Stimulated activated CD8-positive, alpha-beta memory T cell treated with anti-CD3 and anti-CD28 coated beads, Interleukin-12 subunit alpha, Interleukin-12 subunit beta, amount 100 ng/mL, for 4 hours (primary cell): ENCODE measurements around the gene SEBOX.

Source experiments
- DNase-seq: peaks from one replicate; pipeline ENCODE4 v3.0.0-alpha.2; 2020; ENCODE audit warnings: low read depth

The SEBOX gene, protein sequence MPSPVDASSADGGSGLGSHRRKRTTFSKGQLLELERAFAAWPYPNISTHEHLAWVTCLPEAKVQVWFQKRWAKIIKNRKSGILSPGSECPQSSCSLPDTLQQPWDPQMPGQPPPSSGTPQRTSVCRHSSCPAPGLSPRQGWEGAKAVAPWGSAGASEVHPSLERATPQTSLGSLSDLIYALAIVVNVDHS

GRCh38 chr17:28364665-28365363 is at the start of gene SEBOX:
TSS of gene SEBOX (minus strand) at chr17:28365199. CDS start at chr17:28365151, 48 bp downstream.
- no peak for DNase-seq

DNA sequence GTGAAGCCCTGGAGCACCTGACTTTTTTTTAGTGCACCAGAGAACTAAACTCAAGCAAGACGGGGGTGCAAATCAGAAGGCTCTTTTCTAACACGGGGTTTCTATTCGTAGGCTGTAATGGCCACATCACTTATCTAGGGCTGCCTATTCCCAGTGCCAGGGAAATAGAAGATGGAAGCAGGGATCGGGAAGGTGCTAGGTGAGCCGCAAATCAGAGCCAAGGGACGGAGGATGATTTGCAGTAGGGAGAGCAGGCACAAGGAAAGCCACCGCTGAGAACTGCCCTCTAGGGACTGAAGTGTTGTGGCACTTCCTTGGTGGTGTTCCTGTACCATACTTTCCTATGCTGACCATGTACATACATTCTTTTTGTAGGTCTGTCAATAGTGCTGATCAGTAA is 48.8 kb upstream of the SEBOX start:
- DNase-seq = no peak

DNA sequence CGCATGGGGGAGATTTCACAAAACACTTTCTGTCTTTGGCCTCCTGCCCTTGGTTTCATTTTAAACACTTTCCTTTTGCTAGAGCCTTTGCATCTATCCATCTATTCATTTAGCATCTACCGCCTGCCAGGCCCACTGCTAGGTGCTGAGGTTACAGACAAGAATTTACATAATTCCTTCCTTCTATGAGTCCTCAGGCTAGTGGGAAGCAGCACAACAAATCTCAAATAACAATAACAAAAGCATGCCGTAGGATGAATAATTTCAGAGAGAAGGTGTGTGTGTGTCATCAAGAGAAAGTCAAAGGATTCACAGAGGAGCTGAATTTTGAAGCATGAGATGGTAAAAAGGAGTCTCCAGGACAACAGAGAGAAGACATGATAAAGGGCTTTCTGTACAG is 47.1 kb upstream of the SEBOX start:
- no peak for DNase-seq

GRCh38 chr17:28407974-28408306 is 42.9 kb upstream of the SEBOX start:
- DNase-seq = no peak

DNA sequence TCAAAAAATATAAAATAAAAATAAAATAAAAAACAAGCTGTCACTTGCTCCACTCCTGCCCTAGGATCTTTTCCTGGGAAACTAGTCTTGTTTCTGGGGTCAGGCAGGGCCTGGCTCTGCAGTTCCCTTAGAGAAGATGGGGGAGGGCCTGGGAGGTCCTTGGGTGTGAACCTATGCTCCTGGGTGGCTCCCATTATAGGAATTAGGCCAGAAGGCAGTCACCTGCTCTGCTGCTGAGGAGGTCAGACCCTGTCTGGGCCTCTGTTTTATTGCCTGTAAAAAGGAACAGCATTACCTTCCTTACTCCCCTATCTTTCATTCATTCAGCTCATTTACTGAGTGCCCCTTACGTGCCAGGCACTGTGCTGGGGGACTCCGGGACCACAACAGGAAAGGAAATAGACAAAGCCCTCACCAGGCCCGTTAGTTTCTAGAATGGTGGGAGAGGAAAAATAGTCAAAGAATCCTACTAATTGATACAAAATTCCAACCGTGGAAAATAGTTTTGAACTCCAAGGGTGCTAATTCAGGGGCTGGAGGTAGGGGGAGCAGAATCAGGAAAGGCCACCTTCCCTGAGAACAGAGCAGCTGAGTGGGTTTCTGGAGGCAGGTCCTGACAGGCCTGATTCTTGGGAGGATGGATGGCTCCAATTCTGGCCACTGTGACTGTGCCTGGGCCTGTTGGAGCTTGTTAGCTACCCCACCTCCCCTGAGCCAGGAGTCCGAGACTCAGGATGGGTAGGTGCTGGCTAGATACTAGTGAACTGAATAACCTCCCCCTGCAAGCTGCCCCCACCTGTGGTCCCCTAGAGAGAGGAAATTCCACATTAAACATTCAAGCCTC is 42.4 kb upstream of the SEBOX start:
- no peak for DNase-seq

- no peak for DNase-seq
These were observed 41.4 kb upstream of the SEBOX start for GRCh38 chr17:28406473-28406814.

GRCh38 chr17:28405632-28406472 is 40.9 kb upstream of the SEBOX start, which contains the start of gene SLC46A1:
TSS of gene SLC46A1 (minus strand) at chr17:28406212. CDS start at chr17:28406114, 98 bp downstream.
- DNase-seq = peak; percentile 29

DNA sequence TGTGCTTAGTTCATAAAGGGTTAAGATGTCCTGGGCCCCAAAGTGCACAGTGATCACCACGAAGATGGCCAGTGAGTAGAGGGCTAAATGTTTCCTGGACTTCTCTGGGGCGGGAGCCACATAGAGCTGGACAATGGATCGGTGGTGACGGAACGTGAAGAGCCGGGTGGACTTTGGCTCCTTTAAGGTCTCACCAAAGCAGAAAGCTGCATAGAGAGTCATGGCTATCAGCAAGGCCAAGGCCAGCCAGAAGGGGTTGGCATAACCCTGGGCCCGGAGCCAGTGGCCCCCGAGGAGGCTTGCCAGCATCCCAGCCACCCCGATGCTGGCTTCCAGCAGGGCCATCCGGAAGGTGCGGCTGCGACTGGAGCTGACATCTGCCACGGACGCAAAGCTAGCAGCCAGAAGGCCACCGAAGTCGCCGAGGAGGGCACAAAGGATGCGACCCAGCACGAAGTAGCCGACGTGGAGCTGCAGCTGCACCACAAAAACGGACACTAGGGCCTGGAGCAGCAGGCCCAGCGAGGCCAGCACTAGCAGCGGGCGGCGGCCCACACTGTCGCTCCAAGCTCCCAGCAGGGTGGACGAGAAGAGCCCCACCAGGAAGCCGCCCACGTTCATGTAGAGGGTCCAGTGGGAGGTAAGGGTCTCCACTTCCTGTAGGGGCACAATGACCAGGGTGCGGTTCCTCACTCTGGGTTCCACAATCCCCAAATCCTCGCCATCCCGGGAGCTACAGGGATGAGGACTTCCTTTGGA is 40.0 kb upstream of the SEBOX start:
- no peak for DNase-seq

DNA sequence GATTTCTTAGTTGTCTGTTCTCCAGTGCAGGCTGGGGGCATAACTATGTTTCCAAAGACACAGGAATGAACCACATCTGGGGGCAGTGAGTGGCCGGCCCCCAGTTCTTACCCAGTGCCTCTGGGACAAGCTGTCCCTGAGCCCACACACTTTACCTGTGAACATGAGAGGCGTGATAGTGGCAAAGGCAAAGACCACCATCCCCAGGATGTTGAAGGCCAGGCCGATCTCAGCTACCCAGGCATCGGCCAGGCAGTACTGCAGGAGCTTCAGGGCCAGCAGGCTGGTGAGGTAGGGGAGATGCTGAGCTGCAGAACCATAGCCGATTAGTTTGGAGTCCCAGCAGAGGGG is 39.4 kb upstream of the SEBOX start:
- no peak for DNase-seq

- DNase-seq = no peak
These were observed 39.0 kb upstream of the SEBOX start for GRCh38 chr17:28404007-28404406.

GRCh38 chr17:28402844-28403243 is 37.8 kb upstream of the SEBOX start:
- no peak for DNase-seq

- no peak for DNase-seq
These were observed 37.2 kb upstream of the SEBOX start for GRCh38 chr17:28402224-28402630.

DNA sequence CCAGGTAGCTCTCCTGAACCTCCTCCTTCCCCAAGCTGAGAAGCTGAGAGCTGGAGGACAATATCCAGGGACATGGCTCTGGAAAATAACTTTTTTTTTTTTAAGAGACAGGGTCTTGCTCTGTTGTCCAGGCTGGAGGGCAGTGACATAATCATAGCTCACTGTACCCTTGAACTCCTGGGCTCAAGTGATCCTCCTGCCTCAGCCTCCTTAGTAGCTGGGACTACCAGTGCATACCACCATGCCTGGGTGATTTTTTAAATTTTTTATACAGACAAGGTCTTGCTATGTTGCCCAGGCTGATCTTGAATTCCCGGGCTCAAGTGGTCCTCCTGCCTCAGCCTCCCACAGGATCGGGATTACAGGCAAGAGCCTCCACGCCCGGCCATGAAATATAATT is 34.8 kb upstream of the SEBOX start:
- DNase-seq = no peak

GRCh38 chr17:28398280-28398981 is 33.4 kb upstream of the SEBOX start:
- no peak for DNase-seq

DNA sequence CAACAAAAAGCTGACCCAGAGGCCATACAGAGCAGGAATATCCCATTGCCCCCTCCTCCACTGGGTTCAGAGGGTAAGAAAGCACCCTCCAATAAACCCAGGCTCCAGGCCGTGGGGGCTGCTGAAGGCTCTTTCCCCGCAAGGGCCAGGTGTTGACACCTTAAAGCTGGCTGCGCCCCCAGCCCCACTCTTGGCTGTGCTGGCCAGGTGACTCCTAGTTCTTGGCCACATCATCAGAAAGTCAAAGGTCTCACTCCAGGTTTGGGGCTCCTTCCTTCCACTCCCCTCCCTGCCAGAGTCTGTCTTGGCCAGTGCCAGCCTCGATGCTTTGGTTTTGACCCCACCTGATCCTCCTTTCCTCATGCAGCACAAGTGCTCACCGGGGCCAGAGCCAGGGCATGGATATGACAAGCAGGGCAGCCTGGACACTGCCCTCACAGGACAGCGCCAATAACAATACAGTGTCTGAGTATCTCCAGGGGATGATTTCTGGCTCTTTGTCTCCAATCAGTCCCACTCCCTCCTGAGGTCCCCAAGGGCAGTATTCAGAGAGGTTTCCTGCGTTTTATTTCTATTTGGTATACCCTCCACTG is 32.8 kb upstream of the SEBOX start:
- DNase-seq = no peak

DNA sequence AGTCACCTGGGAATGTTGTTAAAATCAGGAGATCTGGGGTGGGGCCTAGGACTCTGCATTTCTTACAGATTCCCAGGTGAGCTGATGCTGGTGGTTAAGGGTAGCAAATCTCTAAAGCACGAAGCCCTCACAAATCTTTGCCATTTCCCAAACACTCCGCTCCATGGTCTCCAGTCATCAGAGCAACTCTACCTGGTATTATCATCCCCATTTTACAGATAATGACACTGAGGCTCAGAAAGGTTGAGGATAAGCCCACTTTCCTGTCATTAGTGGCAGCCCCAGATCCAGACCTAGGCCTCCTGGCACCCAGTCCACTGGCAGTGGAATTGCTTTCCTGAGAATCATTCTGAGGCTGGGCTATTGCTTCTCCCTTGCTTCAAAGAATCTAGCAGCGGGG is 32.3 kb upstream of the SEBOX start:
- DNase-seq = no peak

DNA sequence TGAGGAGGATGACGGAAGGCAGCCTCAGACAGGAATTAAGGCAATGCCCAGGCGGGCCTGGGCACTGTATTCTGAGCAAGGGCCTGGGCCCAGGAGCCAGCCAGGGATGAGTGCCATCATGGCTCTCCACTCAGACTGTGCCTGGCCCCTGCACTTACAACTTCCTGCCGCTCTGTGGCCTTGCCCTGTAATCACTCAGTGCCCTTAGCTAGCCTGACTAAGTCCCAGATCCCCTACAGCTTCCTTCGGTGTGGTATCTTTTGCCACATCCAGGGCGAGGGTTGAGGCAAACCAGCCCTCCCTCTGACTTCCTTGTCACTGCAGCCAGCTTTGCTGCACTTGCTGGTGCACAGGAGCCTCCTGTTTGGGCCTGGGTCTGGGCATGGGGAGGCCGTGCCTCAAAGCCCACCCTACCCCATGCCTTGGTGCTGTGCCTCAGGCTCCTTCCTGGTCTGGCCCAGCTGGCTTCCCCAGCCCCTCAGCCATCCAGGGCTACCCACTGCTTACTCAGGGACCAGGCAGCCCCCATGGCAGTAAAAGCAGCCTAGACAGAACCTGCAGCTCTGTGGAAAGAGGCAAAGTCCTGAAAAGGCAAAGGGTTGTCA is 31.7 kb upstream of the SEBOX start:
- DNase-seq = no peak

- no peak for DNase-seq
These were observed 31.0 kb upstream of the SEBOX start for GRCh38 chr17:28395968-28396367.

DNA sequence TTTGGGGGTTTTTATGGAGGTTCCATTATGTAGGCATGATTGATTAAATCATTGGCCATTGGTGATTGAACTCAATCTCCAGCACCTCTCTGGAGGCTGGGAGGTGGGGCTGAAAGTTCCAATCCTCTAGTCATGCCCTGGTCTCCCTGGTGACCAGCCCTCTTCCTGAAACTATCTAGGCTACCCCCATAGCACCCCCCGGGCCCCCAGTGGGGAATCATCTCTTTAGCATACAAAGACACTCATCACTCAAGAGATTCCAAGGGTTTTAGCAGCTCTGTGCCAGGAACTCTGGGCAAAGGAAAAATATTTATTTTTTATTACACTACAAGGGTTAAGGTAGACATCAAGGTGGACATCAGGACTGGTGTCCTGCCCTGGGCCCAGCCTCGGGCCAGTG is 30.4 kb upstream of the SEBOX start:
- DNase-seq = no peak
